ENCODE results near the gene B4GALNT2. TPM values are rescaled to one million over a fixed set of nuclear protein-coding genes. Genes with fewer than 3 reads are reported as not detected.

The B4GALNT2 gene
- total RNA-seq, 2 donors from 2014 or later = 0.04 to 0.11 TPM

GRCh38 chr17:49223517-49224197, 91.1 kb downstream of the B4GALNT2 start:
- H3K27ac Mint-ChIP-seq = no peak overlapping the region
- H3K27me3 Mint-ChIP-seq (ENCODE audit: insufficient read depth) = peaks cover 74% of the 10 kb centered on the region
- Histone ChIP-seq H3K27ac (ENCODE audit: low read depth, low read length) (no peak overlapping the region), H3K27me3 (ENCODE audit: control insufficient read depth, insufficient read depth, low read length, poor library complexity, severe bottlenecking) (peaks cover 59% of the 10 kb centered on the region), H3K4me1 (ENCODE audit: control insufficient read depth, insufficient read depth, low read length) (peaks cover 3% of the 10 kb centered on the region), H3K4me3 (ENCODE audit: low read length) (peak overlapping the region; percentile 24), H3K36me3 (ENCODE audit: control insufficient read depth, insufficient read depth, low read length) (no peaks in the 10 kb centered on the region), H3K9ac (ENCODE audit: extremely low read depth, low read length, poor library complexity, severe bottlenecking) (no peak overlapping the region), H3K9me3 (ENCODE audit: control insufficient read depth, low read length) (no peaks in the 10 kb centered on the region)
- no peaks in the 10 kb centered on the region for H3K9me3 Mint-ChIP-seq
- no peaks in the 10 kb centered on the region for H3K36me3 Mint-ChIP-seq (ENCODE audit: low read depth)
- 15 to 22% methylated on average over 12 to 30 of the region's 31 CpGs for whole genome bisulfite sequencing, 2 experiments (ENCODE audit: insufficient coverage in 1 of 2, insufficient read length in 1 of 2)
- H3K4me1 Mint-ChIP-seq = peaks cover 16% of the 10 kb centered on the region
- peak; percentile 97 for DNase-seq
- peak overlapping the region; percentile 51 for H3K4me3 Mint-ChIP-seq
- peak; percentile 91 for TF ChIP-seq CTCF (conservative IDR thresholded peaks at IDR 0.05)

DNA sequence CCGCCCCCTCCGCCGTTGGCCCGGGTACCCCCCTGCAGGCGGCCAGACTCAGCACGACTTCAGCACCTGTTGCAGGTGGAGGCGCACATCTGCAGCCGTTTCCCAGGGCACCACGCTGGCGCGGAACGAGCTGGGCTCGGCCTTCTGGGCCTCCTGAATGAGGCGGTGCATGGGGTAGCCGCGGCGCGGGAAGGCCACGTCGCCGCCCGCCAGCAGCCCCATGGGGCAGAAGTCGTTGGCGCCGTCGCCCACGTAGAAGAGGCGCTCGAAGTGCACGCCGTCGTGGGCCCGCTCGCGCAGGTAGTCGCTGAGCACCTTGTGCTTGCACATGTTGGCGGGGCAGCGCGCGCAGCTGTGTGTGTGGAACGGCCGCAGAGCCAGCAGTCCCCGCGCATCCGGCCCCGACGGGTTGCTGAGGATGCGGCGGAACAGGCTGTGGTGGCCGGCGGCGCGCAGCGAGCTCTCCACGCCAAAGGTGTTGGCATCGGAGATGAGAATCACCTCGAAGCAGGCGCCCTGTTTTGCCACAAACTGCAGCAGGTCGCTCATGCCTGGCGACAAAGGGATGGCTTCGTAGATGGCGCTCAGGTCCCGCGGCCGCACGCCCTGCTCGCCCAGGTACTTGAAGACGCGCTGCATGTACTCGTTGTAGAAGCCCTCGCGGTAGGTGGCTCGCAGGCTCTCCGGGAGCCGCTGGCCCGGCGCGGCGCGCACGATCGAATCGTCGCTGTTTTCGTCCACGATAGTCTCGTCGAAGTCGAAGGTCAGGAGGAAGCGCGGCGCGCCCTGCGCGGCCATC, 91.8 kb downstream of the B4GALNT2 start:
- whole genome bisulfite sequencing, 2 experiments (ENCODE audit: insufficient coverage in 1 of 2, insufficient read length in 1 of 2) = 17 to 24% methylated on average over 35 to 95 of the region's 95 CpGs
- Mint-ChIP-seq H3K27me3 (ENCODE audit: insufficient read depth) (peaks cover 80% of the 10 kb centered on the region), H3K36me3 (ENCODE audit: low read depth) (no peaks in the 10 kb centered on the region), H3K9me3 (no peaks in the 10 kb centered on the region), H3K27ac (no peak overlapping the region), H3K4me1 (peaks cover 22% of the 10 kb centered on the region), H3K4me3 (peak overlapping the region; percentile 51)
- H3K4me3 ChIP-seq (ENCODE audit: low read length) = peak overlapping the region; percentile 24
- no peaks in the 10 kb centered on the region for H3K9me3 ChIP-seq (ENCODE audit: control insufficient read depth, low read length)
- H3K9ac ChIP-seq (ENCODE audit: extremely low read depth, low read length, poor library complexity, severe bottlenecking) = no peak overlapping the region
- H3K36me3 ChIP-seq (ENCODE audit: control insufficient read depth, insufficient read depth, low read length) = no peaks in the 10 kb centered on the region
- peak; percentile 92 for DNase-seq
- H3K27me3 ChIP-seq (ENCODE audit: control insufficient read depth, insufficient read depth, low read length, poor library complexity, severe bottlenecking) = peaks cover 59% of the 10 kb centered on the region
- H3K27ac ChIP-seq (ENCODE audit: low read depth, low read length) = no peak overlapping the region
- no peak for TF ChIP-seq CTCF (conservative IDR thresholded peaks at IDR 0.05)
- peaks cover 8% of the 10 kb centered on the region for H3K4me1 ChIP-seq (ENCODE audit: control insufficient read depth, insufficient read depth, low read length)

GRCh38 chr17:49224997-49225337, 92.4 kb downstream of the B4GALNT2 start:
- H3K4me1 Mint-ChIP-seq = peaks cover 25% of the 10 kb centered on the region
- no peak for TF ChIP-seq CTCF (conservative IDR thresholded peaks at IDR 0.05)
- Histone ChIP-seq H3K4me3 (ENCODE audit: low read length) (peak overlapping the region; percentile 24), H3K36me3 (ENCODE audit: control insufficient read depth, insufficient read depth, low read length) (no peaks in the 10 kb centered on the region), H3K9ac (ENCODE audit: extremely low read depth, low read length, poor library complexity, severe bottlenecking) (no peak overlapping the region), H3K4me1 (ENCODE audit: control insufficient read depth, insufficient read depth, low read length) (peaks cover 8% of the 10 kb centered on the region), H3K9me3 (ENCODE audit: control insufficient read depth, low read length) (no peaks in the 10 kb centered on the region), H3K27ac (ENCODE audit: low read depth, low read length) (no peak overlapping the region), H3K27me3 (ENCODE audit: control insufficient read depth, insufficient read depth, low read length, poor library complexity, severe bottlenecking) (peaks cover 59% of the 10 kb centered on the region)
- no peaks in the 10 kb centered on the region for H3K9me3 Mint-ChIP-seq
- H3K27me3 Mint-ChIP-seq (ENCODE audit: insufficient read depth) = peaks cover 82% of the 10 kb centered on the region
- DNase-seq = no peak
- no peak overlapping the region for H3K27ac Mint-ChIP-seq
- 29 to 35% methylated on average over 1 to 11 of the region's 11 CpGs for WGBS, 2 experiments (ENCODE audit: insufficient coverage in 1 of 2, insufficient read length in 1 of 2)
- peak overlapping the region; percentile 51 for H3K4me3 Mint-ChIP-seq
- H3K36me3 Mint-ChIP-seq (ENCODE audit: low read depth) = no peaks in the 10 kb centered on the region

Measured in endodermal cell (in vitro differentiated cells).